Keratinocyte (primary cell): ENCODE measurements around the gene AK8. TPM values are rescaled to one million over a fixed set of nuclear protein-coding genes. Genes with fewer than 3 reads are reported as not detected.

Experiments used
- DNase-seq: peaks from one replicate; pipeline ENCODE4 v3.0.0-alpha.2; 2011; ENCODE audit warnings: low read depth, missing footprints, low spot score
- FAIRE-seq: peaks from 2 replicates; lab custom pipeline; 2011; peaks lifted over from hg19 to GRCh38; lab: Jason Lieb, UNC
- H2AFZ ChIP-seq: 2 replicates; pipeline ENCODE4 v1.6.0; 2012; ENCODE audit warnings: low read length, control low read depth, inconsistent platforms; ENCODE audit not compliant: control insufficient read depth
- H3K27ac ChIP-seq: 2 replicates; pipeline ENCODE4 v1.5.1; 2011; ENCODE audit warnings: low read length; ENCODE audit not compliant: control insufficient read depth, insufficient read depth
- H3K27me3 ChIP-seq: 3 replicates; pipeline ENCODE4 v1.6.0; 2011; ENCODE audit warnings: low read length; ENCODE audit not compliant: control insufficient read depth, insufficient read depth; ENCODE audit errors: extremely low read depth
- H3K36me3 ChIP-seq, 2 experiments: 2 replicates in 1 of 2; 3 replicates in 1 of 2; pipeline ENCODE4 v1.5.1; 2011; ENCODE audit warnings: low read length in 2 of 2, mild to moderate bottlenecking in 1 of 2; ENCODE audit not compliant: control insufficient read depth in 2 of 2, insufficient read depth in 2 of 2; ENCODE audit errors: extremely low read depth in 1 of 2
- H3K4me1 ChIP-seq: 3 replicates; pipeline ENCODE4 v1.5.1; 2011; ENCODE audit warnings: low read length; ENCODE audit not compliant: control insufficient read depth, insufficient read depth; ENCODE audit errors: extremely low read depth
- H3K4me2 ChIP-seq: 3 replicates; pipeline ENCODE4 v1.6.0; 2011; ENCODE audit warnings: low read depth, low read length; ENCODE audit not compliant: control insufficient read depth, insufficient read depth; ENCODE audit errors: extremely low read depth
- H3K4me3 ChIP-seq, 3 experiments: fragments of 200-600 bp in 1 of 3; sonication (generic) in 1 of 3; 2 replicates in 2 of 3; 3 replicates in 1 of 3; pipeline ENCODE4 v1.5.1; 2011 to 2016; ENCODE audit warnings: low read length in 3 of 3, mild to moderate bottlenecking in 3 of 3, control low read depth in 2 of 3, inconsistent platforms in 1 of 3, low read depth in 1 of 3, mixed read lengths in 1 of 3, mixed run types in 1 of 3, moderate library complexity in 1 of 3; ENCODE audit not compliant: control insufficient read depth in 2 of 3, insufficient read depth in 2 of 3; ENCODE audit errors: extremely low read depth in 1 of 3
- H3K79me2 ChIP-seq: 2 replicates; pipeline ENCODE4 v1.6.0; 2012; ENCODE audit warnings: low read length; ENCODE audit not compliant: control insufficient read depth, insufficient read depth
- H3K9ac ChIP-seq: 3 replicates; pipeline ENCODE4 v1.6.0; 2011; ENCODE audit warnings: low read length; ENCODE audit not compliant: control insufficient read depth, insufficient read depth; ENCODE audit errors: extremely low read depth
- H3K9me1 ChIP-seq: 3 replicates; pipeline ENCODE4 v1.6.0; 2011; ENCODE audit warnings: low read length; ENCODE audit not compliant: control insufficient read depth, insufficient read depth; ENCODE audit errors: extremely low read depth
- H3K9me3 ChIP-seq: 2 replicates; pipeline ENCODE4 v1.5.1; 2012; ENCODE audit warnings: low read depth, low read length; ENCODE audit not compliant: control insufficient read depth
- H4K20me1 ChIP-seq: 3 replicates; pipeline ENCODE4 v1.6.0; 2011; ENCODE audit warnings: low read length; ENCODE audit not compliant: control insufficient read depth, insufficient read depth; ENCODE audit errors: extremely low read depth
- CTCF ChIP-seq, 3 experiments: IDR thresholded peaks in 1 of 3; conservative IDR thresholded peaks in 1 of 3; optimal IDR thresholded peaks in 1 of 3; 2 replicates in 2 of 3; 3 replicates in 1 of 3; pipeline versions ENCODE3 to v1.5.1; 2011; ENCODE audit warnings: low read length in 3 of 3, mild to moderate bottlenecking in 3 of 3, moderate library complexity in 2 of 3, control low read depth in 1 of 3, inconsistent platforms in 1 of 3; ENCODE audit not compliant: insufficient read depth in 2 of 3; ENCODE audit errors: extremely low read depth in 1 of 3
- EZH2 ChIP-seq: IDR thresholded peaks from one replicate; pipeline ENCODE4 v1.6.1; 2012; ENCODE audit warnings: inconsistent platforms, mild to moderate bottlenecking, low read length, moderate library complexity
- dilution Hi-C: fragments of 300-500 bp; cut with MboI; formaldehyde crosslinking; loops from one replicate; pipeline ENCODE4 v1.7.0; 2020; ENCODE audit warnings: low sequenced_read_pairs; ENCODE audit not compliant: extremely low pct_ligation_motif_present
- polyA plus RNA-seq, 5 experiments: library from polyadenylated mRNA; depleted of rRNA in 3 of 5; stranded (reverse) in 3 of 5; stranded (forward) in 1 of 5; unstranded in 1 of 5; fragments of >200 nt; gene quantifications; 1 replicate in 1 of 5; 2 replicates in 3 of 5; 3 replicates in 1 of 5; pipeline versions ENCODE4 v1.2.1 to v1.2.3, GENCODE V29; 2011 to 2012; ENCODE audit warnings: missing spikeins in 2 of 5, low read depth in 1 of 5, low replicate concordance in 1 of 5

Gene AK8
- polyA plus RNA-seq, 1 donor (not counting 4 experiments of a cell fraction or from before 2014, with no cell fraction given): 0.24 TPM

- Histone ChIP-seq H3K36me3 (peaks cover 43 to 44% of the 10 kb centered on the region in 2 experiments), H3K9me3 (no peaks in the 10 kb centered on the region), H3K4me2 (no peak overlapping the region), H3K9ac (no peak overlapping the region), H3K9me1 (peaks cover 3% of the 10 kb centered on the region), H3K79me2 (no peaks in the 10 kb centered on the region), H3K4me3 (no peak overlapping the region), H3K4me1 (peaks cover 16% of the 10 kb centered on the region), H4K20me1 (no peaks in the 10 kb centered on the region), H3K27me3 (no peaks in the 10 kb centered on the region), H3K27ac (no peak overlapping the region), H2AFZ (no peak overlapping the region)
- TF ChIP-seq CTCF (optimal IDR thresholded peaks at IDR 0.05 in 1 of 3, IDR thresholded peaks at IDR 0.05 in 1 of 3, conservative IDR thresholded peaks at IDR 0.05 in 1 of 3; ENCODE audit: extremely low read depth in 1 of 3, insufficient read depth in 2 of 3, low read length in 3 of 3) (no peak), EZH2 (no peak)
- no peak for FAIRE-seq
- no peak for DNase-seq
- dilution Hi-C loops: no loop called here
Observed at GRCh38 chr9:132896264-132896663, 18.2 kb upstream of the AK8 start.

- Histone ChIP-seq H4K20me1 (no peaks in the 10 kb centered on the region), H3K27ac (no peak overlapping the region), H3K27me3 (no peaks in the 10 kb centered on the region), H3K36me3 (peaks cover 32 to 37% of the 10 kb centered on the region in 2 experiments), H3K4me3 (no peak overlapping the region), H2AFZ (no peak overlapping the region), H3K9me1 (peaks cover 3% of the 10 kb centered on the region), H3K9ac (no peak overlapping the region), H3K4me1 (peaks cover 16% of the 10 kb centered on the region), H3K79me2 (no peaks in the 10 kb centered on the region), H3K9me3 (no peaks in the 10 kb centered on the region), H3K4me2 (no peak overlapping the region)
- DNase-seq: no peak
- dilution Hi-C loops: no loop called here
- no peak for FAIRE-seq
- no peak for TF ChIP-seq EZH2
- no peak for TF ChIP-seq CTCF (optimal IDR thresholded peaks at IDR 0.05 in 1 of 3, IDR thresholded peaks at IDR 0.05 in 1 of 3, conservative IDR thresholded peaks at IDR 0.05 in 1 of 3; ENCODE audit: extremely low read depth in 1 of 3, insufficient read depth in 2 of 3, low read length in 3 of 3)
Observed at GRCh38 chr9:132894862-132895835, 17.1 kb upstream of the AK8 start.
